ENCODE data around the gene DAW1.
"Not testable (repeated sequence)": the region's sequence is repeated elsewhere in the genome, so short reads cannot be mapped to it uniquely, and the experiment has no call there.

DAW1 gene

GRCh38 chr2:227839339-227840129 is 31.9 kb upstream of the DAW1 start:
- H3K27me3 ChIP-seq (ENCODE audit: control insufficient read depth, insufficient read depth, low read length); H3K36me3 ChIP-seq (ENCODE audit: control insufficient read depth, insufficient read depth, low read length); H3K4me1 ChIP-seq (ENCODE audit: control insufficient read depth, insufficient read depth, low read length); H3K4me3 ChIP-seq (ENCODE audit: low read depth, low read length); H3K9me3 ChIP-seq (ENCODE audit: control insufficient read depth, insufficient read depth, low read length); H3K9ac ChIP-seq (ENCODE audit: low read depth, low read length): not testable (repeated sequence)

- Histone ChIP-seq H3K9ac (ENCODE audit: low read depth, low read length) (no peak overlapping the region), H3K27me3 (ENCODE audit: control insufficient read depth, insufficient read depth, low read length) (no peaks in the 10 kb centered on the region), H3K36me3 (ENCODE audit: control insufficient read depth, insufficient read depth, low read length) (no peaks in the 10 kb centered on the region), H3K9me3 (ENCODE audit: control insufficient read depth, insufficient read depth, low read length) (no peaks in the 10 kb centered on the region), H3K4me1 (ENCODE audit: control insufficient read depth, insufficient read depth, low read length) (peaks cover 3% of the 10 kb centered on the region), H3K4me3 (ENCODE audit: low read depth, low read length) (no peak overlapping the region)
These were observed 24.6 kb upstream of the DAW1 start for GRCh38 chr2:227846831-227847230.

GRCh38 chr2:227848146-227848545 is 23.3 kb upstream of the DAW1 start:
- Histone ChIP-seq H3K27me3 (ENCODE audit: control insufficient read depth, insufficient read depth, low read length) (no peaks in the 10 kb centered on the region), H3K4me1 (ENCODE audit: control insufficient read depth, insufficient read depth, low read length) (peaks cover 3% of the 10 kb centered on the region), H3K4me3 (ENCODE audit: low read depth, low read length) (no peak overlapping the region), H3K9ac (ENCODE audit: low read depth, low read length) (no peak overlapping the region), H3K9me3 (ENCODE audit: control insufficient read depth, insufficient read depth, low read length) (no peaks in the 10 kb centered on the region), H3K36me3 (ENCODE audit: control insufficient read depth, insufficient read depth, low read length) (no peaks in the 10 kb centered on the region)

GRCh38 chr2:227848586-227848985 is 22.8 kb upstream of the DAW1 start:
- Histone ChIP-seq H3K4me1 (ENCODE audit: control insufficient read depth, insufficient read depth, low read length) (peaks cover 3% of the 10 kb centered on the region), H3K27me3 (ENCODE audit: control insufficient read depth, insufficient read depth, low read length) (no peaks in the 10 kb centered on the region), H3K9me3 (ENCODE audit: control insufficient read depth, insufficient read depth, low read length) (no peaks in the 10 kb centered on the region), H3K4me3 (ENCODE audit: low read depth, low read length) (no peak overlapping the region), H3K36me3 (ENCODE audit: control insufficient read depth, insufficient read depth, low read length) (no peaks in the 10 kb centered on the region), H3K9ac (ENCODE audit: low read depth, low read length) (no peak overlapping the region)

- H3K9ac ChIP-seq (ENCODE audit: low read depth, low read length), result no peak overlapping the region
- no peaks in the 10 kb centered on the region for H3K36me3 ChIP-seq (ENCODE audit: control insufficient read depth, insufficient read depth, low read length)
- peaks cover 3% of the 10 kb centered on the region for H3K27me3 ChIP-seq (ENCODE audit: control insufficient read depth, insufficient read depth, low read length)
- no peaks in the 10 kb centered on the region for H3K9me3 ChIP-seq (ENCODE audit: control insufficient read depth, insufficient read depth, low read length)
- H3K4me1 ChIP-seq (ENCODE audit: control insufficient read depth, insufficient read depth, low read length), result peaks cover 3% of the 10 kb centered on the region
- H3K4me3 ChIP-seq (ENCODE audit: low read depth, low read length), result no peak overlapping the region
These were observed 21.5 kb upstream of the DAW1 start for GRCh38 chr2:227849906-227850305.

GRCh38 chr2:227853204-227853629 is 18.2 kb upstream of the DAW1 start:
- H3K4me3 ChIP-seq (ENCODE audit: low read depth, low read length), result no peak overlapping the region
- H3K27me3 ChIP-seq (ENCODE audit: control insufficient read depth, insufficient read depth, low read length), result peaks cover 3% of the 10 kb centered on the region
- H3K9ac ChIP-seq (ENCODE audit: low read depth, low read length), result no peak overlapping the region
- H3K9me3 ChIP-seq (ENCODE audit: control insufficient read depth, insufficient read depth, low read length), result no peaks in the 10 kb centered on the region
- peaks cover 3% of the 10 kb centered on the region for H3K4me1 ChIP-seq (ENCODE audit: control insufficient read depth, insufficient read depth, low read length)
- H3K36me3 ChIP-seq (ENCODE audit: control insufficient read depth, insufficient read depth, low read length), result no peaks in the 10 kb centered on the region

GRCh38 chr2:227853765-227854271 is 17.6 kb upstream of the DAW1 start:
- no peak overlapping the region for H3K4me3 ChIP-seq (ENCODE audit: low read depth, low read length)
- no peaks in the 10 kb centered on the region for H3K36me3 ChIP-seq (ENCODE audit: control insufficient read depth, insufficient read depth, low read length)
- no peaks in the 10 kb centered on the region for H3K4me1 ChIP-seq (ENCODE audit: control insufficient read depth, insufficient read depth, low read length)
- no peak overlapping the region for H3K9ac ChIP-seq (ENCODE audit: low read depth, low read length)
- peaks cover 3% of the 10 kb centered on the region for H3K27me3 ChIP-seq (ENCODE audit: control insufficient read depth, insufficient read depth, low read length)
- no peaks in the 10 kb centered on the region for H3K9me3 ChIP-seq (ENCODE audit: control insufficient read depth, insufficient read depth, low read length)

- H3K4me1 ChIP-seq (ENCODE audit: control insufficient read depth, insufficient read depth, low read length), result no peaks in the 10 kb centered on the region
- peaks cover 3% of the 10 kb centered on the region for H3K27me3 ChIP-seq (ENCODE audit: control insufficient read depth, insufficient read depth, low read length)
- no peak overlapping the region for H3K9ac ChIP-seq (ENCODE audit: low read depth, low read length)
- H3K4me3 ChIP-seq (ENCODE audit: low read depth, low read length), result no peak overlapping the region
- H3K36me3 ChIP-seq (ENCODE audit: control insufficient read depth, insufficient read depth, low read length), result no peaks in the 10 kb centered on the region
- H3K9me3 ChIP-seq (ENCODE audit: control insufficient read depth, insufficient read depth, low read length), result no peaks in the 10 kb centered on the region
These were observed 16.0 kb upstream of the DAW1 start for GRCh38 chr2:227855440-227855839.

- Histone ChIP-seq H3K27me3 (ENCODE audit: control insufficient read depth, insufficient read depth, low read length) (peaks cover 3% of the 10 kb centered on the region), H3K4me1 (ENCODE audit: control insufficient read depth, insufficient read depth, low read length) (no peaks in the 10 kb centered on the region), H3K36me3 (ENCODE audit: control insufficient read depth, insufficient read depth, low read length) (no peaks in the 10 kb centered on the region), H3K9ac (ENCODE audit: low read depth, low read length) (no peak overlapping the region), H3K9me3 (ENCODE audit: control insufficient read depth, insufficient read depth, low read length) (no peaks in the 10 kb centered on the region), H3K4me3 (ENCODE audit: low read depth, low read length) (no peak overlapping the region)
These were observed 14.7 kb upstream of the DAW1 start for GRCh38 chr2:227856697-227857096.

GRCh38 chr2:227860221-227860641 is 11.2 kb upstream of the DAW1 start:
- Histone ChIP-seq H3K9ac (ENCODE audit: low read depth, low read length) (no peak overlapping the region), H3K36me3 (ENCODE audit: control insufficient read depth, insufficient read depth, low read length) (no peaks in the 10 kb centered on the region), H3K9me3 (ENCODE audit: control insufficient read depth, insufficient read depth, low read length) (no peaks in the 10 kb centered on the region), H3K4me3 (ENCODE audit: low read depth, low read length) (no peak overlapping the region), H3K27me3 (ENCODE audit: control insufficient read depth, insufficient read depth, low read length) (no peaks in the 10 kb centered on the region), H3K4me1 (ENCODE audit: control insufficient read depth, insufficient read depth, low read length) (peaks cover 12% of the 10 kb centered on the region)

GRCh38 chr2:227861011-227861410 is 10.4 kb upstream of the DAW1 start:
- Histone ChIP-seq H3K27me3 (ENCODE audit: control insufficient read depth, insufficient read depth, low read length) (no peaks in the 10 kb centered on the region), H3K36me3 (ENCODE audit: control insufficient read depth, insufficient read depth, low read length) (no peaks in the 10 kb centered on the region), H3K4me1 (ENCODE audit: control insufficient read depth, insufficient read depth, low read length) (peaks cover 12% of the 10 kb centered on the region), H3K4me3 (ENCODE audit: low read depth, low read length) (no peak overlapping the region), H3K9me3 (ENCODE audit: control insufficient read depth, insufficient read depth, low read length) (no peaks in the 10 kb centered on the region), H3K9ac (ENCODE audit: low read depth, low read length) (no peak overlapping the region)

- H3K4me1 ChIP-seq (ENCODE audit: control insufficient read depth, insufficient read depth, low read length), result peaks cover 12% of the 10 kb centered on the region
- H3K4me3 ChIP-seq (ENCODE audit: low read depth, low read length), result no peak overlapping the region
- H3K27me3 ChIP-seq (ENCODE audit: control insufficient read depth, insufficient read depth, low read length), result no peaks in the 10 kb centered on the region
- no peaks in the 10 kb centered on the region for H3K9me3 ChIP-seq (ENCODE audit: control insufficient read depth, insufficient read depth, low read length)
- no peaks in the 10 kb centered on the region for H3K36me3 ChIP-seq (ENCODE audit: control insufficient read depth, insufficient read depth, low read length)
- no peak overlapping the region for H3K9ac ChIP-seq (ENCODE audit: low read depth, low read length)
These were observed 9.1 kb upstream of the DAW1 start for GRCh38 chr2:227862227-227862740.
